Astrocyte (in vitro differentiated cells and primary cell): Measurements from ENCODE around the gene ZFHX3. TPM values are rescaled to one million over a fixed set of nuclear protein-coding genes. Genes with fewer than 3 reads are reported as not detected.

Experiments used
- DNase-seq: peaks from one replicate; pipeline ENCODE4 v3.0.0-alpha.2; 2010; ENCODE audit warnings: low read depth
- FAIRE-seq: peaks from 2 replicates; lab custom pipeline; 2011; peaks lifted over from hg19 to GRCh38; lab: Jason Lieb, UNC
- H2AFZ ChIP-seq: 2 replicates; pipeline ENCODE4 v1.6.0; 2012; ENCODE audit warnings: low read depth, low read length, inconsistent platforms
- H3K27ac ChIP-seq: 2 replicates; pipeline ENCODE4 v1.5.1; 2011; ENCODE audit warnings: low read depth, low read length, inconsistent platforms
- H3K27me3 ChIP-seq: 2 replicates; pipeline ENCODE4 v1.6.0; 2011; ENCODE audit warnings: low read length, inconsistent platforms; ENCODE audit not compliant: insufficient read depth
- H3K36me3 ChIP-seq: 2 replicates; pipeline ENCODE4 v1.5.1; 2011; ENCODE audit warnings: low read length, inconsistent platforms; ENCODE audit not compliant: insufficient read depth
- H3K4me1 ChIP-seq: 2 replicates; pipeline ENCODE4 v1.5.1; 2011; ENCODE audit warnings: low read length, inconsistent platforms; ENCODE audit not compliant: insufficient read depth
- H3K4me2 ChIP-seq: 2 replicates; pipeline ENCODE4 v1.6.0; 2012; ENCODE audit warnings: low read length, inconsistent platforms
- H3K4me3 ChIP-seq: 2 replicates; pipeline ENCODE4 v1.5.1; 2011; ENCODE audit warnings: low read depth, mild to moderate bottlenecking, low read length, inconsistent platforms; ENCODE audit not compliant: insufficient read depth
- H3K79me2 ChIP-seq: 2 replicates; pipeline ENCODE4 v1.6.0; 2012; ENCODE audit warnings: mild to moderate bottlenecking, low read length, inconsistent platforms; ENCODE audit not compliant: insufficient read depth
- H3K9ac ChIP-seq: 2 replicates; pipeline ENCODE4 v1.6.0; 2012; ENCODE audit warnings: mild to moderate bottlenecking, low read length, inconsistent platforms
- H3K9me3 ChIP-seq: 2 replicates; pipeline ENCODE4 v1.5.1; 2012; ENCODE audit warnings: low read depth, mild to moderate bottlenecking, low read length, inconsistent platforms; ENCODE audit not compliant: insufficient read depth
- H4K20me1 ChIP-seq: 2 replicates; pipeline ENCODE4 v1.6.0; 2012; ENCODE audit warnings: low read length, inconsistent platforms; ENCODE audit not compliant: insufficient read depth
- H3K27ac Mint-ChIP-seq: one replicate; pipeline ENCODE4 v1.8.0; 2021; ENCODE audit warnings: mild to moderate bottlenecking, mixed read lengths; ENCODE audit not compliant: unreplicated experiment
- H3K27me3 Mint-ChIP-seq: one replicate; pipeline ENCODE4 v1.8.0; 2021; ENCODE audit warnings: low read depth, mixed read lengths; ENCODE audit not compliant: unreplicated experiment
- H3K36me3 Mint-ChIP-seq: one replicate; pipeline ENCODE4 v1.8.0; 2021; ENCODE audit warnings: low read depth, mixed read lengths; ENCODE audit not compliant: unreplicated experiment
- H3K4me1 Mint-ChIP-seq: one replicate; pipeline ENCODE4 v1.8.0; 2021; ENCODE audit warnings: low read depth, mixed read lengths; ENCODE audit not compliant: unreplicated experiment
- H3K4me3 Mint-ChIP-seq: one replicate; pipeline ENCODE4 v1.8.0; 2021; ENCODE audit warnings: mild to moderate bottlenecking, moderate library complexity, mixed read lengths; ENCODE audit not compliant: unreplicated experiment
- H3K9me3 Mint-ChIP-seq: one replicate; pipeline ENCODE4 v1.8.0; 2021; ENCODE audit warnings: mild to moderate bottlenecking, mixed read lengths; ENCODE audit not compliant: unreplicated experiment
- CTCF ChIP-seq: IDR thresholded peaks from 2 replicates; pipeline ENCODE4 v1.5.1; 2011; ENCODE audit warnings: low read depth, mild to moderate bottlenecking, inconsistent platforms, low read length, moderate library complexity; ENCODE audit not compliant: insufficient read depth
- EZH2 ChIP-seq: IDR thresholded peaks from 2 replicates; pipeline ENCODE4 v1.6.1; 2012; ENCODE audit warnings: mild to moderate bottlenecking, low read length, inconsistent platforms; ENCODE audit not compliant: insufficient read depth
- total RNA-seq: library from RNA; stranded (reverse); gene quantifications from 2 replicates; pipeline ENCODE4 v1.2.1, GENCODE V29; 2021

Gene ZFHX3
- total RNA-seq, 1 donor from 2014 or later: 19.7 TPM

GRCh38 chr16:73095885-73096421 is 48.0 kb upstream of the ZFHX3 start:
- H3K9me3 Mint-ChIP-seq: no peaks in the 10 kb centered on the region
- no peaks in the 10 kb centered on the region for H4K20me1 ChIP-seq
- H3K4me3 Mint-ChIP-seq: no peak overlapping the region
- no peaks in the 10 kb centered on the region for H3K4me1 Mint-ChIP-seq
- DNase-seq: no peak
- peaks cover 6% of the 10 kb centered on the region for H3K4me1 ChIP-seq
- H3K9me3 ChIP-seq: no peaks in the 10 kb centered on the region
- FAIRE-seq: no peak
- H3K4me3 ChIP-seq: no peak overlapping the region
- H3K9ac ChIP-seq: no peak overlapping the region
- H3K27me3 Mint-ChIP-seq: peaks cover 10% of the 10 kb centered on the region
- H3K27me3 ChIP-seq: no peaks in the 10 kb centered on the region
- no peaks in the 10 kb centered on the region for H3K36me3 Mint-ChIP-seq
- H2AFZ ChIP-seq: no peak overlapping the region
- H3K4me2 ChIP-seq: no peak overlapping the region
- no peak overlapping the region for H3K27ac ChIP-seq
- H3K79me2 ChIP-seq: no peaks in the 10 kb centered on the region
- H3K27ac Mint-ChIP-seq: no peak overlapping the region
- no peak for TF ChIP-seq CTCF
- no peaks in the 10 kb centered on the region for H3K36me3 ChIP-seq

- Histone ChIP-seq H3K4me3 (no peak overlapping the region), H3K9ac (no peak overlapping the region), H3K27me3 (no peaks in the 10 kb centered on the region), H3K4me2 (no peak overlapping the region), H3K36me3 (no peaks in the 10 kb centered on the region), H3K79me2 (no peaks in the 10 kb centered on the region), H2AFZ (no peak overlapping the region), H3K27ac (no peak overlapping the region), H3K4me1 (peaks cover 6% of the 10 kb centered on the region), H3K9me3 (no peaks in the 10 kb centered on the region), H4K20me1 (no peaks in the 10 kb centered on the region)
- H3K27me3 Mint-ChIP-seq: peaks cover 10% of the 10 kb centered on the region
- H3K4me3 Mint-ChIP-seq: no peak overlapping the region
- no peak overlapping the region for H3K27ac Mint-ChIP-seq
- FAIRE-seq: no peak
- H3K36me3 Mint-ChIP-seq: no peaks in the 10 kb centered on the region
- H3K9me3 Mint-ChIP-seq: peaks cover 2% of the 10 kb centered on the region
- TF ChIP-seq EZH2 (no peak), CTCF (no peak)
- no peak for DNase-seq
- H3K4me1 Mint-ChIP-seq: no peaks in the 10 kb centered on the region
Observed at GRCh38 chr16:73095142-73095820, 47.4 kb upstream of the ZFHX3 start.

- Histone ChIP-seq H3K27ac (no peak overlapping the region), H3K9me3 (no peaks in the 10 kb centered on the region), H3K27me3 (no peaks in the 10 kb centered on the region), H3K79me2 (no peaks in the 10 kb centered on the region), H4K20me1 (no peaks in the 10 kb centered on the region), H3K4me1 (peaks cover 6% of the 10 kb centered on the region), H3K36me3 (no peaks in the 10 kb centered on the region), H3K4me2 (peak overlapping the region; percentile 66), H3K4me3 (no peak overlapping the region), H3K9ac (no peak overlapping the region), H2AFZ (no peak overlapping the region)
- no peak for DNase-seq
- Mint-ChIP-seq H3K4me3 (no peak overlapping the region), H3K27me3 (peaks cover 13% of the 10 kb centered on the region), H3K9me3 (peaks cover 2% of the 10 kb centered on the region), H3K27ac (no peak overlapping the region), H3K36me3 (no peaks in the 10 kb centered on the region), H3K4me1 (no peaks in the 10 kb centered on the region)
- TF ChIP-seq EZH2 (no peak), CTCF (no peak)
- no peak for FAIRE-seq
Observed at GRCh38 chr16:73094371-73094770, 46.4 kb upstream of the ZFHX3 start.
